ENCODE results near the gene PNMA1. TPM values are rescaled to one million over a fixed set of nuclear protein-coding genes. Genes with fewer than 3 reads are reported as not detected.

The PNMA1 gene
- polyA plus RNA-seq, 1 donor from 2014 or later: 205 TPM

- Histone ChIP-seq H3K4me3 (ENCODE audit: low read length) (peak overlapping the region; percentile 92), H3K79me2 (replicated peaks; ENCODE audit: insufficient read depth, low read length) (peaks cover 16% of the 10 kb centered on the region), H3K9me2 (ENCODE audit: insufficient read depth, low read length) (no peaks in the 10 kb centered on the region), H2AFZ (ENCODE audit: low read depth, low read length) (no peak overlapping the region), H3K4me2 (ENCODE audit: low read length) (peak overlapping the region; percentile 41), H3K9ac (ENCODE audit: low read length) (peak overlapping the region; percentile 90), H3F3A (ENCODE audit: insufficient read depth, low read length, poor library complexity, severe bottlenecking) (peaks cover 5% of the 10 kb centered on the region), H4K20me1 (ENCODE audit: insufficient read depth) (no peaks in the 10 kb centered on the region), H3K27ac (ENCODE audit: low read length) (no peak overlapping the region), H3K36me3 (ENCODE audit: insufficient read depth, low read length) (no peaks in the 10 kb centered on the region), H3K27me3 (ENCODE audit: insufficient read depth, low read depth, low read length) (no peaks in the 10 kb centered on the region), H3K9me3 (ENCODE audit: low read length) (no peaks in the 10 kb centered on the region)
- TF ChIP-seq CTCF (IDR thresholded peaks at IDR 0.05; ENCODE audit: poor library complexity, severe bottlenecking) (no peak), POLR2AphosphoS5 (IDR thresholded peaks at IDR 0.05) (no peak), EZH2 (IDR thresholded peaks at IDR 0.05; ENCODE audit: borderline replicate concordance, insufficient read depth, low read length, poor library complexity, severe bottlenecking) (no peak), SMC3 (conservative IDR thresholded peaks at IDR 0.05; ENCODE audit: poor library complexity) (no peak), MXI1 (conservative IDR thresholded peaks at IDR 0.05; ENCODE audit: poor library complexity, severe bottlenecking) (no peak), RAD21 (conservative IDR thresholded peaks at IDR 0.05) (no peak), EP300 (conservative IDR thresholded peaks at IDR 0.05; ENCODE audit: poor library complexity, severe bottlenecking) (no peak)
These were observed 43.8 kb upstream of the PNMA1 start for GRCh38 chr14:73757876-73758391.

DNA sequence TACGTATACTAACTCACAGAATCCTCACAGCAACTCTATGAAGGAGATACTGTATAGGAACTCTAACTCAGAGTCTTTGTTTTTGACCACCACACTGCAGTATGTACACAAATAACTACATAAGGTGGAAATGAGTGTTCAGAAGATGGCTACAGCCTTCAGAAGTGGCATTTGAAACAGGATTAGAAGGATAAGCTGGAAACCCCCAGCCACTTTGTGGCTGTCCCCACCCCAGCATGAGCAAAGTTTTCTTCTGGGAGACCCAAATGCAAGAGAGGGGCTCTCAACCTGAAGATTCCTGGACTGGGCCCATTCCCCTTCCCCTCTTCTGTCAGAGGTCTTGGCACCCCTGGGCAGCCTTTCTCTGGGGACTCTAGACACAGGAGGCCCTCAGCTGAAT lies 43.2 kb upstream of the PNMA1 start:
- Histone ChIP-seq H3K27ac (ENCODE audit: low read length) (no peak overlapping the region), H2AFZ (ENCODE audit: low read depth, low read length) (no peak overlapping the region), H3F3A (ENCODE audit: insufficient read depth, low read length, poor library complexity, severe bottlenecking) (peaks cover 5% of the 10 kb centered on the region), H4K20me1 (ENCODE audit: insufficient read depth) (no peaks in the 10 kb centered on the region), H3K36me3 (ENCODE audit: insufficient read depth, low read length) (no peaks in the 10 kb centered on the region), H3K27me3 (ENCODE audit: insufficient read depth, low read depth, low read length) (no peaks in the 10 kb centered on the region), H3K9me3 (ENCODE audit: low read length) (no peaks in the 10 kb centered on the region), H3K79me2 (replicated peaks; ENCODE audit: insufficient read depth, low read length) (peaks cover 16% of the 10 kb centered on the region), H3K9me2 (ENCODE audit: insufficient read depth, low read length) (no peaks in the 10 kb centered on the region), H3K4me2 (ENCODE audit: low read length) (no peak overlapping the region), H3K4me3 (ENCODE audit: low read length) (no peak overlapping the region), H3K9ac (ENCODE audit: low read length) (peak overlapping the region; percentile 90)
- no peak for TF ChIP-seq TAF1 (IDR thresholded peaks at IDR 0.05; ENCODE audit: low read depth)
- TF ChIP-seq POLR2AphosphoS5 (IDR thresholded peaks at IDR 0.05): no peak
- TF ChIP-seq EP300 (conservative IDR thresholded peaks at IDR 0.05; ENCODE audit: poor library complexity, severe bottlenecking): no peak
- TF ChIP-seq, protein P1, sequence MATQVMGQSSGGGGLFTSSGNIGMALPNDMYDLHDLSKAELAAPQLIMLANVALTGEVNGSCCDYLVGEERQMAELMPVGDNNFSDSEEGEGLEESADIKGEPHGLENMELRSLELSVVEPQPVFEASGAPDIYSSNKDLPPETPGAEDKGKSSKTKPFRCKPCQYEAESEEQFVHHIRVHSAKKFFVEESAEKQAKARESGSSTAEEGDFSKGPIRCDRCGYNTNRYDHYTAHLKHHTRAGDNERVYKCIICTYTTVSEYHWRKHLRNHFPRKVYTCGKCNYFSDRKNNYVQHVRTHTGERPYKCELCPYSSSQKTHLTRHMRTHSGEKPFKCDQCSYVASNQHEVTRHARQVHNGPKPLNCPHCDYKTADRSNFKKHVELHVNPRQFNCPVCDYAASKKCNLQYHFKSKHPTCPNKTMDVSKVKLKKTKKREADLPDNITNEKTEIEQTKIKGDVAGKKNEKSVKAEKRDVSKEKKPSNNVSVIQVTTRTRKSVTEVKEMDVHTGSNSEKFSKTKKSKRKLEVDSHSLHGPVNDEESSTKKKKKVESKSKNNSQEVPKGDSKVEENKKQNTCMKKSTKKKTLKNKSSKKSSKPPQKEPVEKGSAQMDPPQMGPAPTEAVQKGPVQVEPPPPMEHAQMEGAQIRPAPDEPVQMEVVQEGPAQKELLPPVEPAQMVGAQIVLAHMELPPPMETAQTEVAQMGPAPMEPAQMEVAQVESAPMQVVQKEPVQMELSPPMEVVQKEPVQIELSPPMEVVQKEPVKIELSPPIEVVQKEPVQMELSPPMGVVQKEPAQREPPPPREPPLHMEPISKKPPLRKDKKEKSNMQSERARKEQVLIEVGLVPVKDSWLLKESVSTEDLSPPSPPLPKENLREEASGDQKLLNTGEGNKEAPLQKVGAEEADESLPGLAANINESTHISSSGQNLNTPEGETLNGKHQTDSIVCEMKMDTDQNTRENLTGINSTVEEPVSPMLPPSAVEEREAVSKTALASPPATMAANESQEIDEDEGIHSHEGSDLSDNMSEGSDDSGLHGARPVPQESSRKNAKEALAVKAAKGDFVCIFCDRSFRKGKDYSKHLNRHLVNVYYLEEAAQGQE (IDR thresholded peaks at IDR 0.05; ENCODE audit: borderline replicate concordance): no peak
